TTC549 (cell line): ENCODE results near the gene FRS2.
"Not testable (repeated sequence)": the region's sequence is repeated elsewhere in the genome, so short reads cannot be mapped to it uniquely, and the experiment has no call there.

Experiments
- FAIRE-seq: peaks from 2 replicates; lab custom pipeline; 2012; peaks lifted over from hg19 to GRCh38; lab: Jason Lieb, UNC

Gene FRS2, protein sequence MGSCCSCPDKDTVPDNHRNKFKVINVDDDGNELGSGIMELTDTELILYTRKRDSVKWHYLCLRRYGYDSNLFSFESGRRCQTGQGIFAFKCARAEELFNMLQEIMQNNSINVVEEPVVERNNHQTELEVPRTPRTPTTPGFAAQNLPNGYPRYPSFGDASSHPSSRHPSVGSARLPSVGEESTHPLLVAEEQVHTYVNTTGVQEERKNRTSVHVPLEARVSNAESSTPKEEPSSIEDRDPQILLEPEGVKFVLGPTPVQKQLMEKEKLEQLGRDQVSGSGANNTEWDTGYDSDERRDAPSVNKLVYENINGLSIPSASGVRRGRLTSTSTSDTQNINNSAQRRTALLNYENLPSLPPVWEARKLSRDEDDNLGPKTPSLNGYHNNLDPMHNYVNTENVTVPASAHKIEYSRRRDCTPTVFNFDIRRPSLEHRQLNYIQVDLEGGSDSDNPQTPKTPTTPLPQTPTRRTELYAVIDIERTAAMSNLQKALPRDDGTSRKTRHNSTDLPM

DNA sequence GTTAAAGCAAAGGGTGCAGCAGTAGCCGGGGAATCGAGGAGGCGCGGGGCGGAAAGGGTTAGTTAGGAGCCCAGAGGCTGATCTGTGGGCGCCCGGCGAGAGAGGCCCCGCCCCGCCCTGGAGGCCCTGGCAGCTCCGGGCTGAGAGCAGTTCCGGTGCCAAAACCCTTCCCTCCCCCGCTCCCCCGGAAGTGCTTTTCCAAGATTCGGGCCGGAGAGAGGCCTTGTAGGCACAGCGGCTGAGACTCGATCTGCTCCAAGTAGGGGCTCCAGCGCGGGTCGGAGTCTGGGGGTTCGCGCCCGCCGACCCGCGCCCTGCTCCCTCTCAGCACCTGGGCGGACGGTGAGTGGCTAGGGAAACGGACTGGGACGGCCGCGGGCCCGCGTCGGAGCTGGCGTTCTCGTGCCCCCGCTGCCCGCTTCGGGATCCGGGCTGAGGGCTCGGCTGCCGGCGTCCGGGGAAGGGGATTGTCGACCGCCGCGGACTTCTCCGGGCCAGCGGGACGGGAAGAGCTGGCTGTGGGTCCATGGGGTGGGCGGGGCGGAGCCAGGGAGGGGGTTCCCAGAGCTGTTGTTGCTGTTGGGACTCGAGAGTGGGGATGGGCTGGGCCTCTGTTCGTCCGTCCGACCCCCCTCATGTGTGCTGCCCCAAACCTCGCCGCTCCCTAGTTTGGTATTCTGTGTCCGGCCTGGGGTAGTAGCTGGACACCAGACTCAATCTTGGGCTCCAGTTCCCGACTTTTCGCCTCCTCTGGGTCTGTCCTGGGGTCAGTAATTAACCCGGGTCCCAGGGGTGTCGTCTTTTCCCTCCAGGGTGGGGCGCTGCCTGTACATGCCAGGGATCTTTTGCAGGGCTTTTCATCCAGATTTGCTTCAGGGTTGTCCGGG lies at the start of gene FRS2:
FRS2 (plus strand) TSS at position 200 of the 887 bp plus-strand sequence. CDS start 98,643 bp downstream, outside the sequence.
- peak; percentile 28 for FAIRE-seq

DNA sequence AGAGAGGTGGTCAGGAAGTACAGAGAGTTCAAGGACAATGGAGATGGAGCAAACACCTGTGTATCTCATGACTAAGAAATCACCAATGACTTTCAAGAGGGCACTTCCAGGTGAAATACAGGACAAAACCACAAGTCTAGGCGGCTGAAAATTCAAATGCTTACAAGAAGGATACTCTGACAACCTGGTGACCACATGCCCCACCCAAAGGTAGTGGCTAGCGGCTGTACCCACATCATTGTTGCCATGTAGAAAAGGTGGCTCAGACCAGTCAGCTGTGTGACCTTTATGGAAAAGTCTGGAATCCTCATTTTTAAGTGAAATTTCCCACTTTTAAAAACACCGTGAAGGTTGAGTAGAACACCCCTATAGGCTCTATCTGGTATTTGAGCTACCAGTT lies 48.6 kb upstream of the FRS2 start:
- FAIRE-seq: no peak

DNA sequence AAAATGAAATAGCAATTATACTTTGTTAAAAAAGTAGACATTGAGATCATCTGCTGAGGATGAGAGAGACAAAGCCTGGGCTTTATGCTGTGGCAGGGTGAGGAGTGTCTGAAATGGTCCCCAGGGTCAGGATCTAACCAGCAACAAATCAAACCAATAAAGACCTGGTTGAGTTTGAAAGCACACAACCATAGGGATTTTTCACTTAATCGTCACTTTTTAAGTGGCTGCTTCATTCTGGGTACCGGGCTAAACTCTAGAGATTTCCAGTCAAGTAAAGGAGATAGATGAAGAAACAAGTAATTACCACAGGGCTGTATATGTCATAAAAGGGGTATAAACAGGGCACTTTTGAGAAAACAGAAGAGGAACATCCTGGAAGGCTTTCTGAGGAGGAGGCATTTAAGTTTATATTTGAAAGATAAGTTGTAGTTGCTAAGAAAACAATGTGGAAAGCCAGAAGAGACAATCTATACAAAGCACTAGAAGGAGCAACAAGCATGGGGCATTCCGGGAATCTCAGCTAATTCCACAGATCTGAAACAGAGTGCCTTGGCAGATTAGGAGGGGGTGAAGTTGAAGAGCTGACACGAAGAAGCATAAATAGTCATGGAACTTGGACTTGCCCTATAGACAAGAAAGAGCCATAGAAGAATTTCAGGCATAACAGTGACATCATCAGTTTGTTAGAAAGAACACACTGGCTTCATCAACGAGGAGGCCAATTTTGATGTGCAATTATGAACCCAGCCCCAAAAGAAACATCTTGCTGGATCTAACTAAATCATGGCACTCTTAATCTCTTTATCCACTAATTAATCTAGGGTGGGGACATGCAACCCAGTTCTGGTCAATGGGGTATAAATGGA lies 46.9 kb upstream of the FRS2 start:
- FAIRE-seq: no peak

DNA sequence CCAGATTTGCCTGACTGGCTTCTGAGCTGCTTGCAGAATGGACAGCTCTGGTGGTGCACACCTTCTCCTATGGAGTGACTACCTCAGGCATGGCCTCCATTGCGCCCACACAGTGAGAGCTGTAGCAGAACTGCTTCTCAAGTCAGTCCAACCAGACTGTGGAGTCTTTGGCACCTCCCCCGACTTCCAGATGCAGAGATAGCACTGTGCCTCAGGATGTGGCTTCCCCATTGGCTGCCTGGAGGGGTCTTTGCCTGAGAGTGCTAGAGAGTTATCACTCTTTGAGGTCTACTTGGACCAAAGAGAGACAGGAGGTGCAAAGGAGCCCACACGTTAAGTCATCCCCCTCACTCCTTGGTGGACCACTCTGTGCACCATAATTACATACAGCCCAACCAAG lies 44.8 kb upstream of the FRS2 start:
- no peak for FAIRE-seq

DNA sequence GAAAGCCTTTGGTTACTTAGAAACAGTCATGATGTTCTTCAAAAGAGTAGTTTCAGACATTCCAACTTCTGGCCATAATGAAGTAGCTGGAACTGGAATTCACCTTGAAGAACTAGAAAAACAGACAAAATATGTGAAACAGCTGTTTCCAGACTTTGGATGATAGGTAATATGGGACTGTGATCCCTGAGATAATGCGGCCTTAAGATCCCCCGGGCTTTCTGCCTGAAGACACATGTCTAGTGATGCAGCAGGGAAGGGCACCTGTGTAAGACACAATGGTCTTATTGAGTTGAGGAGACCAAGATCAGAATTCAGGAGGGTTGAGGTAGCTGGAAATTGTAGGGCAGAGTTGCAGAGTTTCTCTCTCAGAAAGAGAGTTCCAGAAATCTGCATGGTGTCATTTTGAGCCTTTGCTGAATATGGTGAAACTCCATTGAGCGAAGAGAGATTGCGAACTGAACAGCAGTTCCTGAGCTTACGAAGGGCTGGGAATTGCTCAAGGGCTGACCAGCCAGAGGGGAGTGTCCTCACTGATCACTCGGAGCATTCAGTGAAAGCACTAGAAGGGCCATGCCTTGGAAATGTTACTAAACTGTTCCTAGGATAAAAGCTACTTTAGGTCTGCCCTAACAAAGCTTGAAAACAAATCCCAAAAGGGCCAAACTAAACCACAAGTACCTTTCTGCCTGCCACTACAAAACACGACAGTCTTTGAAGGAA lies 41.7 kb upstream of the FRS2 start:
- FAIRE-seq: no peak

DNA sequence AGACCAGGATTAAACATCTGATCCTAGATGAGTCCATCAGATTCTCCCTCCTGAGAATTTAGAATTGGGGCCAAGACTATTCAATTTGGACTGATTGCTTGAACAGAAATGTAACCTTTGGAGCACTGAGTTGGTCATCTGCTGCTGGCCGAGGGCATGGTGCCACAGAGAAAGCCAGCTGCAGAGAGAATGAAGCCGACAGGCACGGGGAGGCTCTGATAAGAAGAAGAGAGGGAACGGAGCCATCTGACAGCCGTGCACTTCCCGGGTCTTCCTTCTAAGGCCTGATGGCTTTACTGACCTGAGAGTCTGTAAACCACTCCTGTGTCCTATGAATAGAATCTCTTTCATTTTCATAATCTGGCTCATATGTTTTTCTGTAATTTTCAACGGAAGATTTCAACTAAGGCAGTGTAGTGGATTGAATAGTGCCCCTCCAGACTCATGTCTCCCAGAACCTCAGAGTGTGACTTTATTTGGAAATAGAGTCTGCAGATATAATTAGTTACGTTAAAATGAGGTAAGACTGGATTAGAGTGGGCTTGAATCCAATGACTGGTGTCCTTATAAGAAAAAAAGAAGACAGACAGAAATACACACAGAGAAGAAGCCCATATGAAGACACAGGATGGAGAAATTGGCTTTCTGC lies 39.1 kb upstream of the FRS2 start:
- no peak for FAIRE-seq

DNA sequence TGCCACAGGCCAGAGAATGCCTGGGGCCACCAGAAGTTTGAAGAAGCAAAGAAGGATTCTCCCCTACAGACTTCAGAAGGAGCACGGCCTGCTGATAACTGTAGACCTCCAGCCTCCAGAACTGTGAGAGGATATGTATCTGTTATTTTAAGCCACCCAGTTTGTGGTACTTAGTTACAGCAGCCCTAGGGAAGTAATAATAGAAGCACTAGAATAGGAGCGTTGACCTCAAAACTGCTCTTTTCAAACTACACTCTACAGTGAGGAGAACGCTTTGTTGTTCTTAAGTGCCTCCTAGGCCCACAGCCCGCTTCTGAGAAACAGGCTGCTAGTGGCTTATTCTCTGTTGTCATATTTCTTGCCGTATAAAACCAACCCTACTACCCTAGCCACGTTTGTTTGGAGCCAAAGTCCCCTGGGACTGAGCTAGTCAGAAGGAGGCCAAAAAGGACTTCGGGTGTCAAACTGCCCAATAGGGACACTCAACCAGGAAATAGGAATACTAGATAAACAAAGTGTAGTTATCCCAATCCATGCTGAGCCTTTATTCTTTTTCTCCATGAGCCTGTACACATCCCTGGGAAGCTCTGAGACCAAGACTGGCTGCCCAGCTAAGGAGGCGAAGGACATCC lies 38.5 kb upstream of the FRS2 start:
- no peak for FAIRE-seq

DNA sequence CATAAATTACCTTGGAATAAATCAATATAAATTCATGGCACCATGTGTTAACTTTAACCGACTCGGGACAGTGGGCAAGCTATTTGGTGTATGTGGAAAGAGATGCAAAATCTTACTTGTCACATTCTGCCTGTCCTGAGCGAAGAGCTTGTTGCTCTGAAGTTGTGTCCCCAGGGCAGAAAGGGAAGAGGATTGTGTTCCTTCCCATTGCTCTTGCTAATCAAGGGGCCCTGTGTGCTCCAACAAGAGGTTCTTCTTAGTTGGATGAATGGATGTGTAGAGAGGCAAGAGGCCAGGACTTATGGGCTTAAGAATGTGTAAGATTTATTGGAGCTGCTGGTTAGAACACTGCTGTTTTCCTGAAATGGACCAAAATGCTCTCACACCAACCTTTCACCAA lies 36.5 kb upstream of the FRS2 start:
- no peak for FAIRE-seq

DNA sequence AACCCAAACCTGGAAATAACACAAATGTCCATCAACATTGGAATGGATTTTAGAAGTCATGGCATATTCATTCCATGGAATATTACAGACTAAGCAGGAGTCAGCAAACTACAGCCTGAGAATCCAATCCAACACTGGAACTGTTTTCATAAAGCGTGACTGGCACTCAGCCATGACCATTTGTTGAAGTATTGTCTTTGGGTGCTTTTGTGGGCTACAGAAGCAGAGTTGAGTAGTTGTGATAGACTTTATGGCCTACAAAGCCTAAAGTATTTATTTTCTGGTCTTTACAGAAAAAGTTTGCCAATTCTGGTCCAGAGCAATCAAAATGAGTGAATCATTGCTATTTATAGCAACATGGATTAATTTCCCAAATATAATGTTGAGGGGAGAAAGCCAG lies 34.5 kb upstream of the FRS2 start:
- no peak for FAIRE-seq

DNA sequence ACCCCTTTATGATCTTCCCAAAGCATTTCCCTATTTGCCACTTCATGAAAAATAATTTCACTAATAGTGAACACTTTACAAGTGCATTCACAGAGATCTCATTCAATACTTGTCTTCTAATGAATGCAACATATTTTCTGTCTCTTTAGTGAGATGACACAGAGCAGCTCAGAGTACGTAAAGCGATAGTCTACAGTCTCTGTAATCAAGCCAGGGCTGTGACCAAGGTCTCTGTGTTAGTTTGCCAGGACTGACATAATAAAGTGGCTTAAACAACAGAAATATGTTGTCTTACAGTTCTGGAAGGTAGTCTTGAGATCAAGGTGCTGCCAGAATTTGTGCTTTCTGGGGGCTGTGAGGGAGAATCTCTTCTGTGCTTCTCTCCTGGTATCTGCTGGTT lies 33.1 kb upstream of the FRS2 start:
- no peak for FAIRE-seq

DNA sequence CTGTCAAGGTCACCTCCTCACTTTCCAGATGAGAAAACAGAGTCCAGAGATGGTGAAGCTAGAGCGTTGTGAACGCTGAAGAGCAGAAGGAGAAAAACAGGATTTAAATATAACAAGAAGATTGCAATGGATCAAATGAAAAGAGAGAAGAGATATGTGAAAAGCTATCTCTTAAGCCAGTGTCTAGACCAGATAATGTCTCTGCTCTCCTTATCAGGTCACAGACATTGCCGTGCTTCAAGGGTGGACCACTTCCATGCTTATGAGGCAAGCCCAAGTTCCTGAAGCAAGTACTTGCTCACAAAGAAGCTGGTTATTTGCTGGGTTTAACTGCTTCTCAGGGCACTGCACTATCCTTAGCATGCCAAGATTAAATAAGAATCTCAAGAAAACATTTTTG lies 31.6 kb upstream of the FRS2 start:
- no peak for FAIRE-seq

DNA sequence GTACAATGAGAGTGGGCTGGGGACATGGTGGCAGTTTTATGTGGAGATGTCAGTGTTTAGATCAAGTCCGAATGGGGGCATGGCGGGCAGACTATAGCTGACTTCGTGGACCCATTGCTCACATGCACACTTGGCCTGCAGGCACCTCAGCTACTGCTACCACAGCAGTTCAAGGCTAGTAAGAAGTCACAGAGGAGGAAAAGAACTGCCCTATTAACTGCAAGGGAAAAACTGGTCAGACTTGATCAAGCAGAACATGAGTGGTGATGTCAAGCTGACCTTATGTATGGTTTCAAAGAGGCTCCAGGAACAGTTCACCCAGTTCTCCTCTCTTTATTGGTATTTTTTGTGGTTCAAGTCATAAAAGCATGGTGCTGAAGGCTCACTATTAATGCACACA lies 30.2 kb upstream of the FRS2 start:
- no peak for FAIRE-seq

DNA sequence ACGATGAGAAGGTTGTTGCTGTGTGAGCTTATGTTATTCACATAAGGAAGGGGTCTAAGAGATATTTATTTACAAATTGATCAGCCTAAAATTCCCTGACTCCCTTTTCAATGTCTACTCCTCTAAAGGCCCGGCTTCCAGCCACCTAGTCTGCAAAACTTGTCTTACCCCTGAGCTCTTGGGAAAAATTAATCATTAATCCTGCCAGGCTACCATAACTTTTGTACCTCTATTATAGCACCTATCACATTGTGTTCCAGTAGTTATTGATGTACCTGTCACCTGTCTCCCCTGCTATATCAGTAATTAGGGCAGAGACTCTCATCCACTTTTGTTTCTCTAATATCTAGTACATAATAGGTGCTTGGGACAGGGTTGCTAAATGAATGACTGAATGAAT lies 29.3 kb upstream of the FRS2 start:
- no peak for FAIRE-seq

DNA sequence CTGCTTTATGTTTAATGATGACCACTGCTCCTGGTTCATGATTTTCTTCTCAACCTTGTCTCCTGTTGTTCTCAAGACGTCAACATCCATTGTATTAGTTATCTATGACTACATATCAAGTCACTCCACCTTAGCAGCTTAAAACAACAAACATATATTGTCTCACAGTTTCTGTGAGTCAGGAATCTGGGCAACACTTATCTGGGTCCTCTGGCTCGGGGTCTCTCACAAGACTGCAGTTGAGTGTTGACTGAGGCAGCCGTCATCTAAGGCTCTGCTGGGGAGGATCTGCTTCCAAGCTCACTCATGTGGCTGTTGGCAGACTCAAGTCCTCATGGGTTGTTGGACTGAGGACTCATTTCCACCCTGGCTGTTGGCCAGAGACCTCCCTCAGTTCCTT lies 27.3 kb upstream of the FRS2 start:
- no peak for FAIRE-seq

DNA sequence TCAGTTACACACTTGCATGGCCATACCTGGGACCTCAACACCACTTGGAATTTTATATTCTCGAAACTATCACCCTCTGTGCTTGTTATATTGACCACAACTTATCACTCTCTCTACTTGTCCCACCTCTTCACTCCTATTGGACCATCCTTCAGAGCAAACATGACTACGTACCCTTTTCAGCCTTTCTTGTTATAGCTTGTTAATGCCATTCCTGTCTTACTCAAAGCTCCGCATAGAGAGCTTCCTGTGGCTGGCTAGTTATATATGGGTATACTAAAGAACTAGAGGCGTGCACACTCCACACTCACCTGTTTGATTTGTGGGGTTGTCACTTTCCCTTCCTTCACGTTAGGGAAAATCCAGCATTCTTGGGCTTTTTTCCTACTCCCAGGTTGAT lies 26.3 kb upstream of the FRS2 start:
- no peak for FAIRE-seq

DNA sequence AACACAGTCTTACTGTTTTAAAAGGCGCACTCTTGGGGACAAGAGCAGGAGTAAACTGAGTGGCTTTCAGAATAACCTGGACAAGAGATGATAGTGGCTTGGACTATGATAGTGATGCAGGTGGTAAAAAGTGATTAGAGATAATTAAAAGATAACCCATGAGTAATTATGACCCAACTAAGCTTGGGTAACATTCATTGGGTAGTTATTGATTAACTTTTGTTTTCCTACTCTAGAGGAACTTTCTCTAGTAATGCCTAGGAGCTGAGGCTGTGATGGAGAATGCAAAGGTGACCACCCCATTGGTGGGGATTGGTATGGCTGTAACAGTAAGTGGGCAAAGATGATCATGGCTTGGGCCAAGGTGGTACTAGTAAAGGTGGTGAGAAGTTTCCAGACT lies 22.3 kb upstream of the FRS2 start:
- no peak for FAIRE-seq

DNA sequence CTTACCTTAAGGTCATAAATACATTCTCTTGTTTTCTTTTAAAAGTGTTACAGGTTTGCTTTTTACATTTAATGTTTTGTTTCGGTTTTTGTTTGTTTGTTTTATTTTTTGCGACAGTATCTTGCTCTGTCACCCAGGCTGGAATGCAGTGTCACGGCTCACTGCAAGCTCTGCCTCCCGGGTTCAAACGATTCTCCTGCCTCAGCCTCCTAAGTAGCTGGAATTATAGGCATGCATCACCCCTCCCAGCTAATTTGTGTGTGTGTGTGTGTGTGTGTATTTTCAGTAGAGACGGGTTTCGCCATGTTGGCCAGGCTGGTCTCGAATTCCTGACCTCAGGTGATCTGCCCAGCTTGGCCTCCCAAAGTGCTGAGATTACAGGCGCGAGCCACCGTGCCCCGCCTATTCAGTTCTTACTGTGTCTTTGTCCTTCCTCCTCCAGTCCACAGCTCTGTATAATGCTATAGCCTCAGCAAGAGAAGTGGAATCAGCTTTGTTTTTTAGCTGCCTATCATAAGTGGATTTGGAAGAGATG lies 17.5 kb upstream of the FRS2 start:
- not testable (repeated sequence) for FAIRE-seq

DNA sequence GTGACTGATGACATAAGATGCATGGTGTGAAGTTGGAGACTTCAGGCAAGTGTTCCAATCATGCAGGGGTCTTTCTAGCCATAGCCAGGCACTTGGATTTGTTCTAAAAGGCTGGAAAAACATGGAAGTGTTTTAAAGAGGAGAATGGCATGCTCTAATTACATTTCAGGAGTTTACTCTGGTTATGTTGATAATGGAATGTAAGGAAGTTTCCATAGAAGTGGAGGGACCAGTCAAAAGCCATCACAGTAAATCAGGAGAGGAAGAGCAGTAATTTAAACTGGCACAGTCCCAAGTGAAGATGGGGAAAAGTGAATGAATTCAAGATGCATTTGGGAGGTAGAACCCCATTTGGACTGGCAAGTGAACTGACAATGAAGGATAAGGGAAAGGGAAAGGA lies 13.9 kb upstream of the FRS2 start:
- FAIRE-seq: no peak

DNA sequence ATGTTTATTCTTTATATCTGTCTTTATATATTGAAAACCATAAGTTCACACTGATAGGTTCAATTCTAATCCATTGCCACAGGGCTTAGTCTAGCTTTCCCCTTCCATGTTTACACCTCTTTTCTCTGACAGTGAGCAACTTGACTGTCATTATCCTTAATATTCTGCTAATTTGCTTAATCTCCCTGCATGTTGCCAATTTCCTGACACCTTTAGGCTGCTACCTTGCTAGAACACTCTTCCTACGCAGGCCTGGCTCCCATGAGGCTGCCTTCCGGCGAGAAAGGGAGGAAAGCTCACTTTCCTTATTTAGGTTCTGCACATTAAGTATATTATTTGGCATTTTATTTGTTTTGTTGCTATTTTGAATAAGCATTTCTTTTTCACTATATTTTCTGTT lies 12.8 kb upstream of the FRS2 start:
- no peak for FAIRE-seq

DNA sequence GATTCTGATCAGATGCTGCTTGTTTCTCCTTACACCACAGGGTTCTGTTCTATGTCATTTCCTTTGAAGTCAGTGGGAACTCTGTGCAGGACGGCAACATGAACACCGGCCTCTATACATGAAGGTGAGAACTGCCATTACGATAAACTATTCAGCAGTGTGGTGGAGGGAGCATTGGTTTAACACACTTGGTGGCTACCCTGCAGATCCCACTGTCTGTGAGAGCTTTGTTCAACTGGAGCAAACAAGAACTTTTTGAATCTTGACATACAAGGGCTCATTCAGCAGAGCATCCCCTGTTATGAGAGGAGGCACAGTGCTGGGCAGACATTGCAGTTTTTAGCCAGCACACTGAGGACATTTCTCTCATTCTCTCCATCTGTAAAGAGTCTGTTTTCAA lies 10.7 kb upstream of the FRS2 start:
- no peak for FAIRE-seq
